ENCODE measurements around the gene FBXL4.

DNA sequence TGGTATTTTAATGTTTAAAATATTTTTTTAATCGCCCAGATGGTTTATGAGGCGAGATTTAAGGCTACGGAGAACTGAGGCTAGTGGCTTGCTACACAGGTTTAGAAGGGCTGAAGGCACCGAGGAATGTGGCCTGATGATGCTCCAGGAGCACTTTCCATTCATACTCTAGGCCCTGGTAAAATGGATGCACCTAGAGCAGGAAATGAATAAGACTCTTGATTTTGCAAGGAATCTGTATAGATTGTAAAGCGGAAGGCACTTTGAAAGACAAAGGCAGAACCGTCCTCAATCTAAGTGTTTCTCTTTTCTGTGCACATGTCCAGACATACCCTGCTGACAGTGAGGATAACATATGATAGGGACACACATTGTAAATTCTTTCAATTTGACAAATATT is 83.2 kb downstream of the FBXL4 start:
- TF ChIP-seq, protein P1, sequence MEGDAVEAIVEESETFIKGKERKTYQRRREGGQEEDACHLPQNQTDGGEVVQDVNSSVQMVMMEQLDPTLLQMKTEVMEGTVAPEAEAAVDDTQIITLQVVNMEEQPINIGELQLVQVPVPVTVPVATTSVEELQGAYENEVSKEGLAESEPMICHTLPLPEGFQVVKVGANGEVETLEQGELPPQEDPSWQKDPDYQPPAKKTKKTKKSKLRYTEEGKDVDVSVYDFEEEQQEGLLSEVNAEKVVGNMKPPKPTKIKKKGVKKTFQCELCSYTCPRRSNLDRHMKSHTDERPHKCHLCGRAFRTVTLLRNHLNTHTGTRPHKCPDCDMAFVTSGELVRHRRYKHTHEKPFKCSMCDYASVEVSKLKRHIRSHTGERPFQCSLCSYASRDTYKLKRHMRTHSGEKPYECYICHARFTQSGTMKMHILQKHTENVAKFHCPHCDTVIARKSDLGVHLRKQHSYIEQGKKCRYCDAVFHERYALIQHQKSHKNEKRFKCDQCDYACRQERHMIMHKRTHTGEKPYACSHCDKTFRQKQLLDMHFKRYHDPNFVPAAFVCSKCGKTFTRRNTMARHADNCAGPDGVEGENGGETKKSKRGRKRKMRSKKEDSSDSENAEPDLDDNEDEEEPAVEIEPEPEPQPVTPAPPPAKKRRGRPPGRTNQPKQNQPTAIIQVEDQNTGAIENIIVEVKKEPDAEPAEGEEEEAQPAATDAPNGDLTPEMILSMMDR (IDR thresholded peaks at IDR 0.05; ENCODE audit: low read depth, low read length), result no peak
- no peak for TF ChIP-seq POLR2A (IDR thresholded peaks at IDR 0.05; ENCODE audit: extremely low read depth, insufficient read length)

Measured in NB4 (cell line).